GM23338 (cell line): Measurements from ENCODE around the gene CDH9.

Source experiments
- CREB1 ChIP-seq: fragments of 250-450 bp; sonication (Bioruptor Pico); IDR thresholded peaks from 2 replicates; pipeline ENCODE4 v1.5.0; 2020; ENCODE audit warnings: low read depth, mild to moderate bottlenecking, moderate library complexity
- CTCF ChIP-seq, 2 experiments: fragments of 200-600 bp in 1 of 2; sonication (generic) in 1 of 2; conservative IDR thresholded peaks; 2 replicates each; pipeline versions ENCODE4 v1.5.1 to v1.6.1; 2016 to 2017; ENCODE audit warnings: antibody characterized with exemption in 2 of 2, low read depth in 2 of 2, mild to moderate bottlenecking in 2 of 2, moderate library complexity in 1 of 2
- ETS1 ChIP-seq: IDR thresholded peaks from 2 replicates; pipeline ENCODE4 v1.6.1; 2016; ENCODE audit warnings: antibody characterized with exemption
- EZH2 ChIP-seq: fragments of 200-600 bp; sonication (generic); IDR thresholded peaks from one replicate; pipeline ENCODE4 v1.8.0; 2017; ENCODE audit warnings: antibody characterized with exemption, mild to moderate bottlenecking, low read depth; ENCODE audit not compliant: unreplicated experiment
- EZH2phosphoT487 ChIP-seq: fragments of 200-600 bp; sonication (generic); IDR thresholded peaks from one replicate; pipeline ENCODE4 v1.8.1; 2018; ENCODE audit warnings: antibody characterized with exemption; ENCODE audit not compliant: unreplicated experiment
- JUNB ChIP-seq: IDR thresholded peaks from one replicate; pipeline ENCODE4 v1.6.1; 2016; ENCODE audit warnings: antibody characterized with exemption; ENCODE audit not compliant: unreplicated experiment
- POLR2AphosphoS5 ChIP-seq: IDR thresholded peaks from 2 replicates; pipeline ENCODE4 v1.6.1; 2016; ENCODE audit warnings: antibody characterized with exemption, low read depth
- REST ChIP-seq: IDR thresholded peaks from one replicate; pipeline ENCODE4 v1.6.1; 2018; ENCODE audit warnings: antibody characterized with exemption; ENCODE audit not compliant: unreplicated experiment
- STAT1 ChIP-seq: IDR thresholded peaks from one replicate; pipeline ENCODE4 v1.6.1; 2016; ENCODE audit warnings: antibody characterized with exemption; ENCODE audit not compliant: unreplicated experiment
- ZNF331 ChIP-seq: fragments of 250-450 bp; sonication (Bioruptor Pico); IDR thresholded peaks from 2 replicates; pipeline ENCODE4 v1.5.0; 2020; ENCODE audit warnings: low read depth, mild to moderate bottlenecking, moderate library complexity

- no peak for TF ChIP-seq ZNF331
- no peak for TF ChIP-seq POLR2AphosphoS5
- TF ChIP-seq CTCF (conservative IDR thresholded peaks at IDR 0.05; ENCODE audit: low read depth in 2 of 2), result no peak
- TF ChIP-seq CREB1, result no peak
- TF ChIP-seq EZH2phosphoT487, result no peak
- TF ChIP-seq STAT1, result no peak
- TF ChIP-seq REST, result no peak
- no peak for TF ChIP-seq ETS1
- TF ChIP-seq EZH2, result no peak
- no peak for TF ChIP-seq JUNB
These were observed 49.4 kb upstream of the CDH9 start for GRCh38 chr5:27087747-27088146.
